HFF-Myc (cell line): ENCODE measurements around the gene SCAPER.

Source experiments
- DNase-seq: peaks from one replicate; pipeline ENCODE4 v3.0.0-alpha.2; 2011; ENCODE audit warnings: low read depth; ENCODE audit errors: extremely low read depth
- H3K4me3 ChIP-seq: replicated peaks from 2 replicates; pipeline ENCODE4 v1.5.1; 2011; ENCODE audit warnings: low read depth, mild to moderate bottlenecking, control low read depth, low read length
- CTCF ChIP-seq: IDR thresholded peaks from 2 replicates; pipeline ENCODE4 v1.5.1; 2012; ENCODE audit warnings: mild to moderate bottlenecking, low read depth, low read length, control low read depth; ENCODE audit errors: missing control alignments

SCAPER gene

DNA sequence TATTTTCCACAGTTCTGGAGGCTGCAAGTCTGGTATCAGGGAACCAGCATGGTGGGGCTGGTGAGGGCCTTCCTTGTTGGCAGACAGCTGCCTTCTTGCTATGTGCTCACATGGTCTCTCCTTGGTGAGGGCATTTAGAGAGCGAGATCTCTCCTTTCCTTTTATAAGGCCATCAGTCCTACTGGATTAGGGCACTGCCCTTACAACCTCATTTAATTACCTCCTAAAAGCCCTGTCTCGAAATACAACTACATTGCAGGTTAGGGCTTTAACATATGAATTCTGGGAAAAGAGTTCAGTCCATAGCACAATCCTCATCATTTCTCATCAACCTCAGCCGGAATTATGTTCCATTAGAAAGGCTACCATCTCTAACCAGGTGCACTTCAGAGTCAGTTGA lies 546.7 kb downstream of the SCAPER start:
- no peak overlapping the region for H3K4me3 ChIP-seq
- DNase-seq: no peak
- no peak for TF ChIP-seq CTCF

GRCh38 chr15:76354823-76355440 lies 550.2 kb downstream of the SCAPER start:
- no peak for DNase-seq
- no peak overlapping the region for H3K4me3 ChIP-seq
- TF ChIP-seq CTCF: no peak

GRCh38 chr15:76353903-76354302 lies 551.2 kb downstream of the SCAPER start:
- no peak for DNase-seq
- no peak for TF ChIP-seq CTCF
- H3K4me3 ChIP-seq: no peak overlapping the region

DNA sequence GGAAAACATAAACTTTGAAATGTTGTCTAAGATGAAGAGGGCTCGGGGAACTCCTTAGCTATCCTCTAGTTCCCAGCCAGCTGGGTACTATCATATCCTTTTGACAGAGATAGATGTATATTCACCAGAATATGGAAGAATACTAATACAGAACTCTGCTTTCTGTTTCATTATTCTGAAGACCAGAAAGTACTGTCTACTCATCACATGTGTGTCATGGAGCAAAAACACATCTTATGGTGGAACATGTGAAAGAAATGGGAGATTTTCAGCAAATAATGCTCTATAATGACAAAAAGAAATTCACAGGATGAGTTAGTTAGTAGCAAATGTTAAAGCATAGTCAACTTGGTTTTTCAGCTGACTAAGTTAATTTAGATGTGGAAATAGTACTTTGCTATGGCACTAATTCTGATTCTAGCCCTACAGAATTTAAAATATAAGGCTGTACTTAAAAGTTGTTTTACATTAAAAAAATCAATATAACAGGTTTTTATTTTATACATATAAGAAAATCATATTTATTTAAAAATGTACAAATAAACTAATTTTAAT lies 552.0 kb downstream of the SCAPER start:
- no peak for TF ChIP-seq CTCF

GRCh38 chr15:76349301-76350070 lies 555.7 kb downstream of the SCAPER start:
- no peak for TF ChIP-seq CTCF
- no peak overlapping the region for H3K4me3 ChIP-seq
- no peak for DNase-seq

More for the DNA sequence above, 552.0 kb downstream of the SCAPER start:
- no peak overlapping the region for H3K4me3 ChIP-seq
- no peak for DNase-seq

DNA sequence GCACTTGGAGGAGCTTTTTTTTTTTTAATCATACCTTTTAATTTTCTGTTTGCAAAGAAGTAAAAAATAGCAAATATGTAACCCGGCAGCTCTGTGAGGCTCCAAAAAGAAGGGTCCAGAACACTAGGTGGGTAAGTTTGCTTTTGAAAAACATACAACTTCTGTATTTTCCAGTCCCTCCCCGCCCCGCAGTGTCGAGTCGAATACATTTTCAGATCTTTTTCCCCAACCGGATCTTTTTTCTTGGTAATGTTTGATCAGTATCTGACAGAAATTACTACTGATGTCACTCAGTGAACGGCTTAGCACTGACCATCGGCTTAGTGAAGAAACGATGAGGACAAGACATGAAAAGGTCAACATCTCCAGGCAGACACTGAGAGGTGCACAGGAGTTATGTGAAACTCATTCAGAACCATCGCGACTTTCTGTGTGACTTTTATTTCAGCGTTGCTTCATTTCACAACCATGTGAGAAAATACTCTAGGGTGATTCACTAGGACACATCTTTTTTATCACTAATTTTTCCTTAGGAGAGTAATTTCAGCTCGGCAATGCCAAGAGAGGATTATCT lies 557.6 kb downstream of the SCAPER start:
- peak overlapping the region; percentile 53 for H3K4me3 ChIP-seq
- no peak for TF ChIP-seq CTCF
- DNase-seq: no peak
